Psoas muscle (tissue), 8 donors: ENCODE measurements around the gene MYCBP2. TPM values are rescaled to one million over a fixed set of nuclear protein-coding genes. Genes with fewer than 3 reads are reported as not detected.

Experiments used
- ATAC-seq, 4 donors: fragments of 200-7000 bp; cut with Tn5 transposase; one replicate each; pipeline ENCODE4 v1.9.1; 2020; ENCODE audit warnings: moderate library complexity in 3 of 4, mild to moderate bottlenecking in 2 of 4
- DNase-seq, 2 donors: peaks; one replicate each; pipeline ENCODE4 v3.0.0-alpha.2; 2020
- H3K27ac ChIP-seq: fragments of 200-600 bp; one replicate; pipeline ENCODE4 v1.8.0; 2022
- H3K27me3 ChIP-seq, 3 donors: fragments of 200-600 bp in 1 of 3; one replicate each; pipeline versions ENCODE4 v1.6.1 to v1.8.0; 2013 to 2022; ENCODE audit warnings: low read length in 2 of 3, mild to moderate bottlenecking in 2 of 3, moderate library complexity in 1 of 3; ENCODE audit not compliant: insufficient read depth in 3 of 3
- H3K36me3 ChIP-seq, 2 donors: fragments of 200-600 bp in 1 of 2; one replicate each; pipeline versions ENCODE4 v1.6.1 to v1.8.0; 2013 to 2022; ENCODE audit warnings: low read depth in 1 of 2, mild to moderate bottlenecking in 1 of 2, moderate library complexity in 1 of 2; ENCODE audit not compliant: insufficient read depth in 1 of 2
- H3K4me1 ChIP-seq: fragments of 200-600 bp; one replicate; pipeline ENCODE4 v1.8.0; 2022
- H3K4me3 ChIP-seq: fragments of 200-600 bp; one replicate; pipeline ENCODE4 v1.8.0; 2022; ENCODE audit warnings: mild to moderate bottlenecking
- H3K9me3 ChIP-seq: fragments of 200-600 bp; one replicate; pipeline ENCODE4 v1.8.0; 2022
- WGBS, 3 donors: extraction: QIAGEN DNeasy Blood & Tissue Kit; methylation state at CpG; one replicate each; pipeline versions ENCODE4 v1.1.6 to v1.1.7; 2013; 5-methylcytosine and 5-hydroxymethylcytosine counted together
- intact Hi-C, 2 donors: fragments of 100-400 bp; cut with DNase I; formaldehyde crosslinking; loops; one replicate each; pipeline versions ENCODE4 v1.11.0 to v1.14.2; 2022
- polyA plus RNA-seq, 3 donors: library from polyadenylated mRNA; stranded (reverse); fragments of 200-250 nt; gene quantifications; one replicate each; pipeline ENCODE4 v1.2.3, GENCODE V29; 2013
- total RNA-seq, 4 donors: library from RNA; stranded (reverse); fragmentation: NEBNext Ultra II Directional in 2 of 4; extraction: Animal tissue kit (Norgen Biotek cat#: 25700) in 2 of 4; gene quantifications; one replicate each; pipeline versions ENCODE4 v1.2.1 to v1.2.4, GENCODE V29; 2021 to 2023
- TF ChIP-seq, protein P1 (sequence below): fragments of 200-600 bp; IDR thresholded peaks from one replicate; pipeline ENCODE4 v1.8.0; 2022; ENCODE audit warnings: antibody characterized with exemption
- donor health status: healthy with polysubstance abuse.
- donor health status: DM: no; HTN: no; CAD: no; lungs with moderate emphysema.
- donor health status: Bipolar disorder and iron deficiency.
- donor health status: healthy.
- donor health status: DM: yes; HTN: yes; CAD: no.
- donor health status: DM: no; HTN: no; CAD: no.
- donor health status: DM: no; HTN: no; CAD: no.
- donor health status: DM: yes; HTN: yes; CAD: no.

Gene MYCBP2
- total and polyA plus RNA-seq, 7 donors, result 10.8 to 49.5 (median 35.5) TPM

- H3K4me3 ChIP-seq, result no peak overlapping the region
- ATAC-seq (no peak), DNase-seq (no peak)
- no peaks in the 10 kb centered on the region for H3K4me1 ChIP-seq
- intact Hi-C loops, result loop anchor here in 1 of 2 donors (10.0 kb wide), 1 partner anchor 85 kb away; no protein-coding TSS in a partner anchor
- H3K9me3 ChIP-seq, result no peaks in the 10 kb centered on the region
- H3K27me3 ChIP-seq, result no peaks in the 10 kb centered on the region
- no peak overlapping the region for H3K27ac ChIP-seq
- TF ChIP-seq, protein P1, sequence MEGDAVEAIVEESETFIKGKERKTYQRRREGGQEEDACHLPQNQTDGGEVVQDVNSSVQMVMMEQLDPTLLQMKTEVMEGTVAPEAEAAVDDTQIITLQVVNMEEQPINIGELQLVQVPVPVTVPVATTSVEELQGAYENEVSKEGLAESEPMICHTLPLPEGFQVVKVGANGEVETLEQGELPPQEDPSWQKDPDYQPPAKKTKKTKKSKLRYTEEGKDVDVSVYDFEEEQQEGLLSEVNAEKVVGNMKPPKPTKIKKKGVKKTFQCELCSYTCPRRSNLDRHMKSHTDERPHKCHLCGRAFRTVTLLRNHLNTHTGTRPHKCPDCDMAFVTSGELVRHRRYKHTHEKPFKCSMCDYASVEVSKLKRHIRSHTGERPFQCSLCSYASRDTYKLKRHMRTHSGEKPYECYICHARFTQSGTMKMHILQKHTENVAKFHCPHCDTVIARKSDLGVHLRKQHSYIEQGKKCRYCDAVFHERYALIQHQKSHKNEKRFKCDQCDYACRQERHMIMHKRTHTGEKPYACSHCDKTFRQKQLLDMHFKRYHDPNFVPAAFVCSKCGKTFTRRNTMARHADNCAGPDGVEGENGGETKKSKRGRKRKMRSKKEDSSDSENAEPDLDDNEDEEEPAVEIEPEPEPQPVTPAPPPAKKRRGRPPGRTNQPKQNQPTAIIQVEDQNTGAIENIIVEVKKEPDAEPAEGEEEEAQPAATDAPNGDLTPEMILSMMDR, result no peak
- H3K36me3 ChIP-seq, result peaks cover 10 to 98% of the 10 kb centered on the region in 2 donors
These were observed 246.9 kb downstream of the MYCBP2 start for GRCh38 chr13:77079902-77080413.

DNA sequence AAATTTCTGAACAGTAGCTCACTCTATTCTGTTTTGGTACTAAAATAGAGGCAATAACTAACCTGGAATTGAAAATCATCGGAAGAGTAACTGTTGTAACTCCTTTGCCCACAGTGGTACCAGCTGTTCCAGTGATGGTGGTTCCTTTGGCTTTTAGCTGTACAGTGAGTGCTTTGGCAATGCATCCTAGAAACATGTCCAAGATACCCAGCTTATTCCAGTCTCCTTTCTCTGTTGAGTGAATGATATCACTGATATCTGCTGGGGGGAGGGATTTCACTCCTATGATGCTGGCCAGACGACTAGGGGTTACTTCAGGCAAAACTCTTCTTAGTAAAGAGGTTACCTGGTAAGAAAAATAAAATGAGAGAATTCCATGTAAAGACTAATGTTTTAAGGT is 259.4 kb downstream of the MYCBP2 start:
- peaks cover 8 to 81% of the 10 kb centered on the region in 2 donors for H3K36me3 ChIP-seq
- no peaks in the 10 kb centered on the region for H3K27me3 ChIP-seq
- WGBS, 3 donors, result 37 to 60% (median 44%) methylated on average over 2 of the region's 2 CpGs
- no peaks in the 10 kb centered on the region for H3K9me3 ChIP-seq
- intact Hi-C loops, result no loop called here
- H3K27ac ChIP-seq, result no peak overlapping the region
- TF ChIP-seq, protein P1, result no peak
- H3K4me3 ChIP-seq, result no peak overlapping the region
- DNase-seq (no peak), ATAC-seq (no peak)
- H3K4me1 ChIP-seq, result no peaks in the 10 kb centered on the region

DNA sequence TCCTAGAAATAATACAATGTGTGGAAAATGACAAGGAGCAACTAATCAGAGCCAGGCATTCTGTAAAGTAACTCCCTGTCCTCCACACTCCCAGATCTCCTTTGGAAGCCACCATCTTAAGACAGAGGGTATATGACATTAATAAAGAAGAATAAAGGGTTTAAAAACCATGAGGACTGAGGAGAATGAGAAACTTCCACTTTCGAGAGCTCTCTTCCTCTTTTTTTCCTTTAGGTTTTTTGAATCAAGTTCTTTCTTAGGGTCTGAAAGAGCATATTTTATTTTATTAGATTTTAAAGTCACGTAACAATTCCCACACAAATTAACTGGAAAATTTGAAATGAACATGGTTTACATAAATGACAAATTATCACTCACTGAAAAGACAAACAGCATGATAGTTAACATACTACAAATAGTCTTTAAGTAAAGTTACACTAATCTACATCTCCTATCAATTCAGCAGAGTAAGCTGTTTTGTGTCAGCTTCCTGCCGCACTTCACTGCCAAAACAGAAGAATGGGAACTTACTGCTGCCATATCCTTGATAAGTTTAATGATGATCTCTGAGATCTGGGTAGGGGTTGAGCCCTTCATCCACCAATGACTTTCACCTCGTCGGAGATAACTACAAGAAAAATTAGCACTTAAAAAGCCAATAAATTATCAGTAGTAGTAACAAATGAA is 261.3 kb downstream of the MYCBP2 start:
- Histone ChIP-seq H3K9me3 (no peaks in the 10 kb centered on the region), H3K27ac (no peak overlapping the region), H3K27me3 (no peaks in the 10 kb centered on the region), H3K4me3 (no peak overlapping the region), H3K4me1 (no peaks in the 10 kb centered on the region), H3K36me3 (peaks cover 8 to 94% of the 10 kb centered on the region in 2 donors)
- intact Hi-C loops, result no loop called here
- TF ChIP-seq, protein P1, result no peak
- DNase-seq (no peak), ATAC-seq (no peak)
- 82 to 88% (median 84%) methylated on average over 5 of the region's 5 CpGs for WGBS, 3 donors

DNA sequence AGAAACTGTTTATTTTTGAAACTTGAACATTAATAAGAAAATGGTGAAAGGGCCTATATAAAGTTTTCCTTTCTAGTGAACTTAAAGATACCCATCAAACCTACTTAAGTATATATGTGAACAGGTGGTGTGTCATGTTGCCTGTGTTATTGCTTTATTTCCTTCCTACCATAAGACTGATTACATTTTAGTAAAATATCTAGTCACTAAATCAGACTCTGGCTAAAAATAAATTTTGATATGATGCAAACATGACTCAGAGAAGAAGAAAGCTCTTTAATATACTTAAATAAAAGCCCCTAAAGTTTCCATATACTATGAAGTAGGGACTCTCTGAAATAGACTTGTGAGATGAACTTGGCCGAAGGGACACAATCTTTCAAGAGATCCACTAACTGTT is 264.8 kb downstream of the MYCBP2 start:
- no peaks in the 10 kb centered on the region for H3K4me1 ChIP-seq
- H3K27me3 ChIP-seq, result no peaks in the 10 kb centered on the region
- no peak for ATAC-seq
- H3K9me3 ChIP-seq, result no peaks in the 10 kb centered on the region
- no peak overlapping the region for H3K27ac ChIP-seq
- TF ChIP-seq, protein P1, result no peak
- no peak for DNase-seq
- intact Hi-C loops, result no loop called here
- 94 to 99% (median 97%) methylated on average over 1 of the region's 1 CpG for whole genome bisulfite sequencing, 3 donors
- H3K36me3 ChIP-seq, result peaks cover 6 to 93% of the 10 kb centered on the region in 2 donors
- H3K4me3 ChIP-seq, result no peak overlapping the region
